NCI-H82 treated with DMSO at 0.1 percent for 48 hours (cell line): ENCODE results near the gene DGKE.

Experiments used
- DNase-seq: peaks from one replicate; lab custom pipeline; 2025; ENCODE audit not compliant: unreplicated experiment; lab: John Stamatoyannopoulos, UW

DGKE gene

GRCh38 chr17:56887552-56888467 is 53.9 kb downstream of the DGKE start:
- no peak for DNase-seq

GRCh38 chr17:56890390-56890789 is 56.4 kb downstream of the DGKE start:
- DNase-seq = no peak

- DNase-seq = no peak
Observed at GRCh38 chr17:56890906-56891674, 57.1 kb downstream of the DGKE start.

GRCh38 chr17:56891751-56892150 is 57.8 kb downstream of the DGKE start:
- no peak for DNase-seq

- no peak for DNase-seq
Observed at GRCh38 chr17:56892333-56892732, 58.4 kb downstream of the DGKE start.

GRCh38 chr17:56893503-56893902 is 59.6 kb downstream of the DGKE start:
- no peak for DNase-seq

- DNase-seq = no peak
Observed at GRCh38 chr17:56894859-56895455, 61.0 kb downstream of the DGKE start.

- DNase-seq = no peak
Observed at GRCh38 chr17:56896217-56896967, 62.4 kb downstream of the DGKE start.

- no peak for DNase-seq
Observed at GRCh38 chr17:56896968-56897359, 63.0 kb downstream of the DGKE start.

GRCh38 chr17:56897646-56898424 is 63.9 kb downstream of the DGKE start:
- no peak for DNase-seq

GRCh38 chr17:56898874-56899273 is 64.9 kb downstream of the DGKE start:
- DNase-seq = no peak

- no peak for DNase-seq
Observed at GRCh38 chr17:56899403-56899802, 65.5 kb downstream of the DGKE start.

GRCh38 chr17:56902348-56902747 is 68.4 kb downstream of the DGKE start:
- DNase-seq = no peak

GRCh38 chr17:56903560-56903959 is 69.6 kb downstream of the DGKE start:
- no peak for DNase-seq

- DNase-seq = no peak
Observed at GRCh38 chr17:56908001-56908542, 74.1 kb downstream of the DGKE start.

GRCh38 chr17:56909742-56910508 is 76.0 kb downstream of the DGKE start:
- DNase-seq = no peak

- no peak for DNase-seq
Observed at GRCh38 chr17:56910509-56911235, 76.7 kb downstream of the DGKE start.
